GM12872 (cell line): ENCODE results near the gene KATNAL1.

Experiments used
- TF ChIP-seq, protein P1 (sequence below): IDR thresholded peaks from 3 replicates; pipeline ENCODE4 v1.5.1; 2011; ENCODE audit warnings: low read depth, mild to moderate bottlenecking, low read length, moderate library complexity; ENCODE audit not compliant: insufficient read depth

The KATNAL1 gene

DNA sequence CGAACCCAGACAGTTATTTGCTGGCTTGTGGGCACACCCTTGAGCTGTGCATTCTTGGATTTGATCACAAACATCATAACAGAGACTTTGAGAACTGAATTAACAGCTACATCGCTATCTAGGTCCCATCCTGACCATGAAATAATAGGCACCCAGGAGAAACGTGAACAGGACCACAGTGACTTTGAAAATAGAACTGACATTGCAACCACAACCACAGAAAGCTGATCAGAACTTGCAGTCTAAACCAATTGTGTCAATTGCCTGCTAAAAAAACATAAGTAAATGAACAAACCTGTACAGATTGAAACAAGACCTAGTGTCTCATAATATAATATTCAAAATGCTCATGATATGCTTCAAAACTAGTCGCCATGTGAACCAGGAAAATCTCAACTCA, 18.3 kb upstream of the KATNAL1 start:
- TF ChIP-seq, protein P1, sequence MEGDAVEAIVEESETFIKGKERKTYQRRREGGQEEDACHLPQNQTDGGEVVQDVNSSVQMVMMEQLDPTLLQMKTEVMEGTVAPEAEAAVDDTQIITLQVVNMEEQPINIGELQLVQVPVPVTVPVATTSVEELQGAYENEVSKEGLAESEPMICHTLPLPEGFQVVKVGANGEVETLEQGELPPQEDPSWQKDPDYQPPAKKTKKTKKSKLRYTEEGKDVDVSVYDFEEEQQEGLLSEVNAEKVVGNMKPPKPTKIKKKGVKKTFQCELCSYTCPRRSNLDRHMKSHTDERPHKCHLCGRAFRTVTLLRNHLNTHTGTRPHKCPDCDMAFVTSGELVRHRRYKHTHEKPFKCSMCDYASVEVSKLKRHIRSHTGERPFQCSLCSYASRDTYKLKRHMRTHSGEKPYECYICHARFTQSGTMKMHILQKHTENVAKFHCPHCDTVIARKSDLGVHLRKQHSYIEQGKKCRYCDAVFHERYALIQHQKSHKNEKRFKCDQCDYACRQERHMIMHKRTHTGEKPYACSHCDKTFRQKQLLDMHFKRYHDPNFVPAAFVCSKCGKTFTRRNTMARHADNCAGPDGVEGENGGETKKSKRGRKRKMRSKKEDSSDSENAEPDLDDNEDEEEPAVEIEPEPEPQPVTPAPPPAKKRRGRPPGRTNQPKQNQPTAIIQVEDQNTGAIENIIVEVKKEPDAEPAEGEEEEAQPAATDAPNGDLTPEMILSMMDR, result no peak

GRCh38 chr13:30323524-30323923, 16.2 kb upstream of the KATNAL1 start:
- TF ChIP-seq, protein P1, result no peak

DNA sequence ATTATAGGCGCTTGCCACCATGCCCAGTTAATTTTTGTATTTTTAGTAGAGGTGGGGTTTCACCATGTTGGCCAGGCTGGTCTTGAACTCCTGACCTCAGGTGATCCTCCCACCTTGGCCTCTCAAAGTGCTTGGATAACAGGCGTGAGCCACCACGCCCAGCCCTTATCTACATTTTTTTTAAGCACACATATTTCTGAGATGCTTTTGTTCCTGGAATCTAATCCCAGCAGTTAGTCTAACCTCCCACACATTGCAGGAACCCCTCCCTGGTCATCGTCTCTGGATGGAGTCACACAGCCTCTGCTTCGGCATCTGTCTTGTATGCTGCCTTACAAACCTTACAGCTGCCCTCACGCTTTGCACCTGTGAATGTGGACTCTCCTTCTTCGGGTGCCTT, 15.1 kb upstream of the KATNAL1 start:
- TF ChIP-seq, protein P1, result no peak

- TF ChIP-seq, protein P1, result no peak
Measured at GRCh38 chr13:30321256-30321655, 13.9 kb upstream of the KATNAL1 start.

DNA sequence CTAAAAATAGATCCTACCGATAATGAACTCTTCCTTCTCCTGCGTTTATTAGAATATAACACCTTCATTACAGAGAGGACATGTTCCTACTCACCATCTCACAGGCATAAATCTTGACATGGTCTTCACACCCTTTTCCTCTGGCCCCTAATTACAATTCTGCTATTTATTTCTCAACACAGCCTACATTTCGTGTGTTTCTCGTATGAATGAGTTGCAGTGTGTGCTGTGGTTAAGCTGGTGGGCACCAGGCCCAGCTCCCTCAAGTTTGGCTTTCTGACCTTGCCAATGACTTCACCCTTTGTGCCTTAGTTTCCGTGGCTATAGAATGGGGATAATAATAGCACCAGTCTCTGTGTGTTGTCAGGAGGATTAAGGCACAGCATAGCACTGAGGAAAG, 12.3 kb upstream of the KATNAL1 start:
- TF ChIP-seq, protein P1, result no peak

DNA sequence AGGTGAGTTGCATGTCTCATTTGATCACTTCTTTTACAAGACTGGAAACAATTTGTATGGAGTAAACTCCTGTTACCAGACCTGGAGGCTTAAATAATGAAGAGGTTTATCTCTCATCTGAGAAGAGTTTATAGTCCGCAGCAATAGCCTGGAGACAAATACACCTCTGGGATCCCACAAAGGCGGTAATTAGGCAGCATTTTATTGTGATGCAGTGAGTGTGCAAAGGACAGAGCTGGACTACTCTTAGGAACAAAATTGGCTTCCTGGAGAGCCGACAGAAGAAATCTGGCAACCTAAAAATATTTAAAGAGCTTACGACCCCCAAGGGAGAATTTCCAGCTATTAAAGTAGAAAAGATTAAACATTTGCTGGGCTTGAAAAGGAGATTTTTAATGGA, 11.8 kb upstream of the KATNAL1 start:
- TF ChIP-seq, protein P1, result no peak

DNA sequence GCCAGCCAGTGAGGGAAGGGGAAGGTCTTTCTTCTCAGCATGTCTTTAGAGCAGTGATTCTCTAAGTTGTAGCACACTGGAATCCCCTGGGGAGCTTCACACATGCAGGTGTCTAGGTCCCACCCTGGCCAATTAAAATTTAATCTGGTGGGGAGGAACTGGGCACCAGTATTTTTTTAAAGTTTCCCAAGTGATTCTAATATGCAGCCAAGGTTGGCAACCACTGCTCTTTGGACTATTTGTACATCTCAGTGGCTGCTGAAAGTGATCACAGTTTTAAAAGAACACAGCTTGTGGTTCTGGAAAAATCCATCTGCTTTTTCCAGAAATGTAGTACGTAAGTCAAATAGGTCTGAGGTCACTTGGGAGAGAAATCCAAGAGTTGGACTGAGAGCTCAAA, 10.7 kb upstream of the KATNAL1 start:
- TF ChIP-seq, protein P1, result no peak

GRCh38 chr13:30314562-30314961, 7.2 kb upstream of the KATNAL1 start:
- TF ChIP-seq, protein P1, result no peak
